ENCODE results near the gene RGSL1. TPM values are rescaled to one million over a fixed set of nuclear protein-coding genes. Genes with fewer than 3 reads are reported as not detected.

RGSL1 gene
- total and polyA plus RNA-seq, 2 of the 8 experiments (the other 6 are each of a cell fraction or from before 2014, with no cell fraction given), result not detected

DNA sequence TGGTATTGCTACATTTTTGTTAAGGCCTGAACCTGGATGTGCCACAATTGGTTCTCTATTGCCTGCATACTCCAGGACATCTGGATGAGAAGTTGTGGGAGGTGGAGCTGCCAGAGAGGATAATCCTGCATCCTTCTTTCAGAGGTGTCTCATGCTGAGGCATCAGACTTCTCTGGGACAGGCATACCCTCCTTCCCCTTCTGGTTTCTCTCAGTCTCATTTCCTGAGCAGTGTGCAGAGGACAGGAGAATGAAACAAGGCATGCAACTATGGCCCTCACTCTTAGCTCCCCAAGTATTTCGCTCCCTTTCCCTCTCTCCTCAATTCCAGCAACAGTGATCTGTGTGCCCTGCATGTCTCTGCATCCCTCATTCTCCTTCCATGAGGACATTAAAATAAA, 7.6 kb upstream of the RGSL1 start:
- ChIA-PET CTCF (ENCODE audit: partially characterized antibody) (interaction anchor here (1.6 to 2.9 kb wide), 3 partner anchors 154 to 340 kb away, joined by 4 to 7 read pairs (median 5); no protein-coding TSS in a partner anchor), POLR2A (ENCODE audit: partially characterized antibody) (no interaction called here)
- H3K79me1 ChIP-seq (ENCODE audit: low read depth, low read length), result no peaks in the 10 kb centered on the region
- H2BK120ac ChIP-seq (replicated peaks; ENCODE audit: low read depth, low read length), result no peak overlapping the region
- no peak overlapping the region for H4K5ac ChIP-seq (ENCODE audit: insufficient read length, low read depth, low read length)
- H2AK5ac ChIP-seq (ENCODE audit: low read depth, low read length), result no peak overlapping the region
- no peaks in the 10 kb centered on the region for H4K20me1 ChIP-seq (replicated peaks in 1 of 2; ENCODE audit: control insufficient read depth in 1 of 2, insufficient read depth in 2 of 2, low read length in 2 of 2)
- no peaks in the 10 kb centered on the region for H3K36me3 ChIP-seq (ENCODE audit: control insufficient read depth in 2 of 4, insufficient read depth in 4 of 4, low read length in 3 of 4)
- H3K4me3 ChIP-seq (ENCODE audit: extremely low read depth in 1 of 4, insufficient read depth in 2 of 4, low read depth in 3 of 4, low read length in 4 of 4), result no peak overlapping the region
- no peak overlapping the region for H2BK12ac ChIP-seq (ENCODE audit: low read depth, low read length)
- no peak overlapping the region for H4K91ac ChIP-seq (replicated peaks; ENCODE audit: insufficient read length, low read length)
- H4K8ac ChIP-seq (ENCODE audit: extremely low read depth, insufficient read depth, low read length), result no peak overlapping the region
- DNase-seq (ENCODE audit: low read depth in 1 of 2, low spot score in 2 of 2) (no peak), FAIRE-seq (no peak)
- no peak overlapping the region for H3K56ac ChIP-seq (replicated peaks; ENCODE audit: insufficient read length, low read depth, low read length)
- no peak overlapping the region for H3K4me2 ChIP-seq (ENCODE audit: insufficient read depth in 1 of 2, low read depth in 2 of 2, low read length in 2 of 2)
- H3K9me3 ChIP-seq (ENCODE audit: insufficient read depth in 2 of 2, low read depth in 1 of 2, low read length in 1 of 2), result peaks cover 7 to 16% of the 10 kb centered on the region in 2 experiments; a peak in 3 of 4 replicates
- H3K23ac ChIP-seq (ENCODE audit: insufficient read length), result no peak overlapping the region
- H3K14ac ChIP-seq (ENCODE audit: insufficient read length), result no peak overlapping the region
- no peak overlapping the region for H2AFZ ChIP-seq (ENCODE audit: low read length)
- 94% methylated on average over 1 of the region's 1 CpG; no CpG with 5 or more reads in 1 of the 2 experiments for WGBS, 2 experiments (ENCODE audit: extremely low coverage in 1 of 2, insufficient coverage in 1 of 2, insufficient read length in 1 of 2, insufficient replicate concordance in 2 of 2, low coverage in 1 of 2, low lambda C conversion rate in 2 of 2, missing lambda C conversion rate in 1 of 2)
- peaks cover 0 to 8% (median 3%) of the 10 kb centered on the region in 4 experiments; a peak in 4 of 7 replicates for H3K4me1 ChIP-seq (replicated peaks in 1 of 4; ENCODE audit: control insufficient read depth in 3 of 4, insufficient read depth in 4 of 4, low read length in 3 of 4)
- H2BK20ac ChIP-seq (ENCODE audit: low read length), result no peak overlapping the region
- no peak overlapping the region for H2BK15ac ChIP-seq (ENCODE audit: low read length)
- no peak overlapping the region for H3K9ac ChIP-seq (replicated peaks in 1 of 4; ENCODE audit: extremely low read depth in 1 of 4, low read depth in 3 of 4, low read length in 3 of 4)
- H3K18ac ChIP-seq (ENCODE audit: extremely low read depth, low read length), result no peak overlapping the region
- H3K27me3 ChIP-seq (replicated peaks in 1 of 4; ENCODE audit: control insufficient read depth in 3 of 4, extremely low read depth in 1 of 4, insufficient read depth in 3 of 4, low read length in 3 of 4), result no peaks in the 10 kb centered on the region
- no peaks in the 10 kb centered on the region for H3K79me2 ChIP-seq (ENCODE audit: control insufficient read depth in 1 of 2, insufficient read depth in 2 of 2, low read length in 2 of 2)
- no peak overlapping the region for H2BK5ac ChIP-seq (ENCODE audit: low read depth, low read length)
- no peak overlapping the region for H3K4ac ChIP-seq (replicated peaks; ENCODE audit: insufficient read length, low read depth, low read length)
- no peak overlapping the region for H3K27ac ChIP-seq (ENCODE audit: low read depth, low read length)
- no peaks in the 10 kb centered on the region for H3K23me2 ChIP-seq (ENCODE audit: low read depth, low read length)
- TF ChIP-seq, protein P1, sequence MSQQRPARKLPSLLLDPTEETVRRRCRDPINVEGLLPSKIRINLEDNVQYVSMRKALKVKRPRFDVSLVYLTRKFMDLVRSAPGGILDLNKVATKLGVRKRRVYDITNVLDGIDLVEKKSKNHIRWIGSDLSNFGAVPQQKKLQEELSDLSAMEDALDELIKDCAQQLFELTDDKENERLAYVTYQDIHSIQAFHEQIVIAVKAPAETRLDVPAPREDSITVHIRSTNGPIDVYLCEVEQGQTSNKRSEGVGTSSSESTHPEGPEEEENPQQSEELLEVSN (IDR thresholded peaks at IDR 0.05), result no peak
- TF ChIP-seq EP300 (IDR thresholded peaks at IDR 0.05; ENCODE audit: borderline replicate concordance in 1 of 2, low read depth in 2 of 2, low read length in 2 of 2) (no peak), POLR2A (IDR thresholded peaks at IDR 0.05; ENCODE audit: control extremely low read depth in 1 of 2, low read depth in 2 of 2, low read length in 2 of 2) (no peak)

All from H1 (cell line).